ENCODE results near the gene ZNF749.

DNA sequence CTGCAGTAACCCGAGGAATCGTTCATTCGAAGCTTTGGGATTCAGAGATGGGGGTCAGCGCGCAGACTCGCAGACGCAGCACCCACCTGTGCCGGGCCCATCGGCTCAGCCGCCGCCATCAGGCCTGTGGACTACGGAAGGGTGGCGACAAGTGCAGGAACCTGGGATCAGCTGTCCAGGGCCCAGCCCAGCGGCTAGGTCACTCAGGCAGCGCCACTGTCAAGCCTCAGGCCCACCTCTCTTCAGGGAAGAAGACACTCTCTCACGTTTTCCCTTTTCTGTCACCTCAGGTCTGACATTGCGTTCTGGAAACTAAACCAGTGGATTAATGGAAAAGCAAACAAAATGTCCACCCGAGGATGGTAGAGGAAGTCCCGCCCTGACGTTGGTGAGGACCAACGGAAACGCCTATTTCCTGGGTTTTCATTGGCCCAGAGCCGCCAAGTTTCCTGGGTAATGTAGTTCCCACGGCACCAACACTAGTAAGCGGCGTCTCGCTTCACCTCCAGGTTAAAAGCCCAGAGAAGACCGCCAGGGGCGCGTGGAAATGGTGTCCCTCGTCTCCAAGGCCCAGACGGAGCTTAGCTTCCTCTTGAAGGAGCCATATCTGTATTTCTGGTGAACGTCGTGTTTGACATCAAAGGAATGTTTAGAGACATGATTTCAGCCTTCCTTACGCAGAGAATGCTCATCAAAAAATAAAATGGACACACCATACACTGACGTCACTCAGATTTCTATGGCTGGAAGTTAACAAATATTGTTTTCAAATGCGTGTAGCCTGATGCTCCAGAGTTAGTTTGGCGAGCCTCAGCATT is 42.3 kb downstream of the ZNF749 start, which contains the start of gene ZNF772:
- TF ChIP-seq, protein P1, sequence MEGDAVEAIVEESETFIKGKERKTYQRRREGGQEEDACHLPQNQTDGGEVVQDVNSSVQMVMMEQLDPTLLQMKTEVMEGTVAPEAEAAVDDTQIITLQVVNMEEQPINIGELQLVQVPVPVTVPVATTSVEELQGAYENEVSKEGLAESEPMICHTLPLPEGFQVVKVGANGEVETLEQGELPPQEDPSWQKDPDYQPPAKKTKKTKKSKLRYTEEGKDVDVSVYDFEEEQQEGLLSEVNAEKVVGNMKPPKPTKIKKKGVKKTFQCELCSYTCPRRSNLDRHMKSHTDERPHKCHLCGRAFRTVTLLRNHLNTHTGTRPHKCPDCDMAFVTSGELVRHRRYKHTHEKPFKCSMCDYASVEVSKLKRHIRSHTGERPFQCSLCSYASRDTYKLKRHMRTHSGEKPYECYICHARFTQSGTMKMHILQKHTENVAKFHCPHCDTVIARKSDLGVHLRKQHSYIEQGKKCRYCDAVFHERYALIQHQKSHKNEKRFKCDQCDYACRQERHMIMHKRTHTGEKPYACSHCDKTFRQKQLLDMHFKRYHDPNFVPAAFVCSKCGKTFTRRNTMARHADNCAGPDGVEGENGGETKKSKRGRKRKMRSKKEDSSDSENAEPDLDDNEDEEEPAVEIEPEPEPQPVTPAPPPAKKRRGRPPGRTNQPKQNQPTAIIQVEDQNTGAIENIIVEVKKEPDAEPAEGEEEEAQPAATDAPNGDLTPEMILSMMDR (IDR thresholded peaks at IDR 0.05), result peak; percentile 37 to 56 (median 46)
- TF ChIP-seq POLR2A (IDR thresholded peaks at IDR 0.05), result no peak
